OCI-LY1 (cell line): ENCODE results near the gene FTO.

Experiments
- H2AFZ ChIP-seq: fragments of 200-600 bp; sonication (generic), shearing (Covaris generic); 2 replicates; pipeline ENCODE4 v1.6.0; 2014; ENCODE audit warnings: antibody characterized with exemption, mild to moderate bottlenecking, low read length
- H3F3A ChIP-seq: fragments of 200-600 bp; sonication (generic), shearing (Covaris generic); 2 replicates; pipeline ENCODE4 v1.6.0; 2014; ENCODE audit warnings: mild to moderate bottlenecking, antibody characterized with exemption, low read length, moderate library complexity; ENCODE audit not compliant: insufficient read depth
- H3K27ac ChIP-seq: fragments of 200-600 bp; sonication (generic); 2 replicates; pipeline ENCODE4 v1.5.1; 2014; ENCODE audit warnings: low read length, mixed run types, mild to moderate bottlenecking, low read depth; ENCODE audit not compliant: poor library complexity, severe bottlenecking
- H3K27me3 ChIP-seq: fragments of 200-600 bp; sonication (generic); 2 replicates; pipeline ENCODE4 v1.6.0; 2014; ENCODE audit warnings: antibody characterized with exemption, mild to moderate bottlenecking, low read length, moderate library complexity; ENCODE audit not compliant: insufficient read depth
- H3K36me3 ChIP-seq: fragments of 200-600 bp; sonication (generic); 2 replicates; pipeline ENCODE4 v1.6.1; 2014; ENCODE audit warnings: mild to moderate bottlenecking, antibody characterized with exemption, low read length, moderate library complexity, mixed read lengths; ENCODE audit not compliant: insufficient read depth
- H3K4me1 ChIP-seq: fragments of 200-600 bp; sonication (generic); 2 replicates; pipeline ENCODE4 v1.5.1; 2014; ENCODE audit warnings: mild to moderate bottlenecking, low read length, moderate library complexity; ENCODE audit not compliant: insufficient read depth, severe bottlenecking
- H3K4me2 ChIP-seq: fragments of 200-600 bp; sonication (generic), shearing (Covaris generic); 2 replicates; pipeline ENCODE4 v1.6.1; 2014; ENCODE audit warnings: low read length
- H3K4me3 ChIP-seq: fragments of 200-600 bp; sonication (generic); 2 replicates; pipeline ENCODE4 v1.5.1; 2014; ENCODE audit warnings: low read length, low read depth, mild to moderate bottlenecking, mixed read lengths; ENCODE audit not compliant: poor library complexity, severe bottlenecking
- H3K79me2 ChIP-seq: fragments of 200-600 bp; shearing (Covaris generic); 2 replicates; pipeline ENCODE4 v1.6.1; 2016; ENCODE audit warnings: mixed run types, low read length, mixed read lengths; ENCODE audit not compliant: insufficient read depth
- H3K9ac ChIP-seq: fragments of 200-600 bp; sonication (generic), shearing (Covaris generic); 2 replicates; pipeline ENCODE4 v1.6.1; 2014; ENCODE audit warnings: mild to moderate bottlenecking, low read length, mixed read lengths
- H3K9me2 ChIP-seq: fragments of 200-600 bp; sonication (generic), shearing (Covaris generic); 2 replicates; pipeline ENCODE4 v1.6.1; 2014; ENCODE audit warnings: low read depth, mild to moderate bottlenecking, low read length, mixed read lengths
- H3K9me3 ChIP-seq: fragments of 200-600 bp; shearing (Covaris generic); 2 replicates; pipeline ENCODE4 v1.6.1; 2014; ENCODE audit warnings: low read length, mixed read lengths
- H4K20me1 ChIP-seq: fragments of 200-600 bp; sonication (generic), shearing (Covaris generic); 2 replicates; pipeline ENCODE4 v1.6.0; 2016; ENCODE audit warnings: mild to moderate bottlenecking, low read length; ENCODE audit not compliant: insufficient read depth
- CTCF ChIP-seq: fragments of 200-600 bp; sonication (generic), shearing (Covaris generic); IDR thresholded peaks from 2 replicates; pipeline ENCODE4 v1.5.1; 2017; ENCODE audit warnings: mild to moderate bottlenecking, antibody characterized with exemption, low read length, moderate library complexity, mixed read lengths
- EZH2 ChIP-seq: fragments of 200-600 bp; sonication (generic), shearing (Covaris generic); IDR thresholded peaks from 2 replicates; pipeline ENCODE4 v1.8.0; 2017; ENCODE audit warnings: borderline replicate concordance, mixed run types, mild to moderate bottlenecking, antibody characterized with exemption, low read length, moderate library complexity, mixed read lengths

The FTO gene

GRCh38 chr16:53915452-53916160, 211.7 kb downstream of the FTO start:
- no peaks in the 10 kb centered on the region for H3F3A ChIP-seq
- no peaks in the 10 kb centered on the region for H3K9me2 ChIP-seq
- no peaks in the 10 kb centered on the region for H3K9me3 ChIP-seq
- no peak overlapping the region for H3K4me3 ChIP-seq
- no peak overlapping the region for H3K9ac ChIP-seq
- TF ChIP-seq CTCF (no peak), EZH2 (no peak)
- no peak overlapping the region for H2AFZ ChIP-seq
- no peaks in the 10 kb centered on the region for H3K4me1 ChIP-seq
- H4K20me1 ChIP-seq = no peaks in the 10 kb centered on the region
- no peaks in the 10 kb centered on the region for H3K79me2 ChIP-seq
- H3K4me2 ChIP-seq = no peak overlapping the region
- no peaks in the 10 kb centered on the region for H3K27me3 ChIP-seq
- no peak overlapping the region for H3K27ac ChIP-seq
- H3K36me3 ChIP-seq = no peaks in the 10 kb centered on the region

- Histone ChIP-seq H3F3A (no peaks in the 10 kb centered on the region), H3K27ac (no peak overlapping the region), H3K9ac (no peak overlapping the region), H4K20me1 (no peaks in the 10 kb centered on the region), H2AFZ (no peak overlapping the region), H3K4me1 (no peaks in the 10 kb centered on the region), H3K27me3 (no peaks in the 10 kb centered on the region), H3K9me2 (no peaks in the 10 kb centered on the region), H3K79me2 (no peaks in the 10 kb centered on the region), H3K9me3 (no peaks in the 10 kb centered on the region), H3K4me3 (no peak overlapping the region), H3K36me3 (no peaks in the 10 kb centered on the region), H3K4me2 (no peak overlapping the region)
- TF ChIP-seq EZH2 (no peak), CTCF (no peak)
Observed at GRCh38 chr16:53920988-53921387, 217.0 kb downstream of the FTO start.

GRCh38 chr16:53922067-53922806, 218.3 kb downstream of the FTO start:
- Histone ChIP-seq H3K9me3 (no peaks in the 10 kb centered on the region), H3F3A (no peaks in the 10 kb centered on the region), H3K4me2 (no peak overlapping the region), H3K27me3 (no peaks in the 10 kb centered on the region), H3K79me2 (no peaks in the 10 kb centered on the region), H3K4me1 (no peaks in the 10 kb centered on the region), H3K4me3 (no peak overlapping the region), H4K20me1 (no peaks in the 10 kb centered on the region), H3K9ac (no peak overlapping the region), H2AFZ (no peak overlapping the region), H3K36me3 (no peaks in the 10 kb centered on the region), H3K27ac (no peak overlapping the region), H3K9me2 (no peaks in the 10 kb centered on the region)
- TF ChIP-seq EZH2 = no peak
- TF ChIP-seq CTCF = no peak
